Stimulated activated CD8-positive, alpha-beta memory T cell treated with anti-CD3 and anti-CD28 coated beads, Interleukin-12 subunit alpha, Interleukin-12 subunit beta, amount 100 ng/mL, for 24 hours (primary cell): Measurements from ENCODE around the gene SDHA.
"Not testable (repeated sequence)": the region's sequence is repeated elsewhere in the genome, so short reads cannot be mapped to it uniquely, and the experiment has no call there.

Experiments
- DNase-seq: peaks from one replicate; pipeline ENCODE4 v3.0.0-alpha.2; 2020; ENCODE audit errors: extremely low read depth

The SDHA gene

DNA sequence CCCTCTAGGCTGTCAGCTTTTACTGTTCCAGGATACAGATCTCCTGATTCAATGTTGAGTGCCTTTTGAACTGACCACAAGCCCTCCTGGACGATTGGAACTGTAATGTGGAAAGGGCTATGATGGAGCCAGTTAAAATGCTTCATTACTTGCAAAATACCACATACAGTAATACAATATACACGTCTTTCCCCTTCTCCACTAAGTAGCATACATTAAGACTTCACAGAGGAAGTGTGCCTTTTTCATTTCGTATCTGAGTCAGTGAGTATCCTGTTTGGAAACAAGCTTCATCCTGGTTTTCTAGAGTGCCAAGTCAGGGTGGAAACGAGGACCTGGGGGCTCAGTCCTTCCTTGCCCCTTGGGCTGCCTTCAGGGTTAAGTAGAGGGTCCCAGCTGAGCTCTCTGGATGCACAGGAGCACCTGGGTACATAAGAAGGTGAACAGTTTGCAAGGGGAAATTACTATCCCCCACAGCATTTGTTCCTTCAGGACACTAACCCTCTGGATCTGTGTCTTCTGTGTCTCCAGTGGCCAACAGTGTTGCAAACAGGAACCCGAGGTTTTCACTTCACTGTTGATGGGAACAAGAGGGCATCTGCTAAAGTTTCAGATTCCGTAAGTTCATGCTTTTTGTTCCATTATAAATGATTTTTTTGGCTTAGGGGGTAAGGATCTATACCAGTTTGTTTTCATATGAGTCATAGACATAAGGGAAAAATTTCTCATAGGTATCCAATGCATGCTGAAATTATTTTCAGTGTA lies 5.0 kb downstream of the SDHA start:
- DNase-seq: not testable (repeated sequence)

DNA sequence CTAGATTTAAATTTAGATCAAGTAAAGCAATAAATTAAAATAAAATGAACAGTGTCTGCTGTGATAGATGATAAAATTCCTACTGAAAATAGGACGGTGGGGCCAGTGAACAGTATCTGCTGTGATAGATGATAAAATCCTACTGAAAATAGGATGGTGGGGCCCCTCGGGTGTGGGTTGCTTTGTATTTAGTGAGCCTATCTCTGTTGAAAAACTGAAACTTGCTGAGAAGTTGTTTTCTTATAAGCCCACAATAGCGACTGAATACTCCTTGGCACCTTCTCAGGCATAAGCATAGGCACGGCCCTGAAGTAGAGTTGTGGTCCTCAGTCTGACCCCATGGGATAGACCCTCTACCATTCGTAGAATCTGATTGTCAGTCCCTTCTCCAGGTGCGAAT lies 5.7 kb downstream of the SDHA start:
- no peak for DNase-seq

DNA sequence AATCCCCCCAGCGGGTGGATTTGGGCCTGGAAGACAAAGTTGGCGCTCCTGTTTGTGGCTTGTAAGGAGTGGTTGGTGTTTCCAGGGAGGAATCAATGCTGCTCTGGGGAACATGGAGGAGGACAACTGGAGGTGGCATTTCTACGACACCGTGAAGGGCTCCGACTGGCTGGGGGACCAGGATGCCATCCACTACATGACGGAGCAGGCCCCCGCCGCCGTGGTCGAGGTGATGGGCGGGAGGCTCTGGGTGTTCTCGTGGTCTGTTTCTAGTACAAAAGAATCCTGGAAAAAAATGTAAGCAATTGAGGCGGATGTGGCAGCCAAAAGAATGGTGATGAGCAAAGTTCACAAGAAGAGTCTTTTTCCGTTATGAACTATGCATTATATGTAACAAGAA lies 7.2 kb downstream of the SDHA start:
- no peak for DNase-seq

DNA sequence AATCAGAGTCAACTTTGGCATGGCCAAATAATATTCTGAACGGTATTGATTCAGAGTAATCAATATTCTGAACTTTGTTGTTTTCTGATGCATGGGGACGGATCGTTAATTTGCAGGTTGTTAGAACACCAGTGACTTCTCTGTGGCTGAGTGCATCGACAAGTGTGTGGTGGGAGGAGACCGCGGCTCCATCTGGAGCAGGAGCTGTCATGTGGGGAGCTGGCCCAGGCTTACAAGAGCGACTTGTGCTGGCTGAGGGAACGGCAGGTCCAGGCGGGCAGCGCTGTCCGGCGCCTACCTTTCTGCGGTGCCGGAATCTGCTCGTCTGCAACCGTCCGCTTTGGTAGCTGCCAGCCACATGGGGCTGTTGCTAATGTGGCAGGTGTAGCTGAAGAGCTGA lies 9.3 kb downstream of the SDHA start:
- not testable (repeated sequence) for DNase-seq

DNA sequence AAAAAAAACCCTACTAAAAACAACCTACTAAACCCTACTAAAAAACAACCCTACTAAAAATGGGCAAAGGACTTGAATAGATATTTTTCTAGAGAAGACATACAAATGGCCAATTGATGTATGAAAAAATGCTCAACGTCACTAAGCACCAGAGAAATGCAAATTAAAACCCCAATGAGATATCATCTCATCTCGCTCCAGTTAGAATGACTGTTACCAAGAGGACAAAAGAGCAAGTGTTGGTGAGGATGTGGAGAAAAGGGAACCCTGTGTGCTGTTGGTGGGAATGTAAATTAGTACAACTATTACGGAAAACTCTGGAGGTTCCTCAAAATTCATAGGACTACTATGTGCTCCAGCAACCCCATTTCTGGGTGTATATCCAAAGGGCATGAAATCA lies 10.8 kb downstream of the SDHA start:
- no peak for DNase-seq

DNA sequence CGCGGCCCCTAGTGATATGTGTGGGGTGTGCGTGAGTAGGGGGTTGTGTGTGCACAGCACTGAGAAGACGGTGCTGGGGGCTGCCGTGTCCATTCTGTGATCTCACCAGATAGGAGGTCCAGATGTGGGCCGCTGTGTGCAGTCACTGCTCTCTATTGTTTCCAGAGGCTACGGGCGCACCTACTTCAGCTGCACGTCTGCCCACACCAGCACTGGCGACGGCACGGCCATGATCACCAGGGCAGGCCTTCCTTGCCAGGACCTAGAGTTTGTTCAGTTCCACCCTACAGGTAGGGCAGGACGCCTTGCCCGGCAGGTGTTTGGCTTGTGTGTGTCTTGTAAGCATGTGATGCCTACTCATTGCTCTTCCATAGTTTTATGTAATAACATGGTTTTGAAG lies 12.6 kb downstream of the SDHA start:
- DNase-seq: no peak

DNA sequence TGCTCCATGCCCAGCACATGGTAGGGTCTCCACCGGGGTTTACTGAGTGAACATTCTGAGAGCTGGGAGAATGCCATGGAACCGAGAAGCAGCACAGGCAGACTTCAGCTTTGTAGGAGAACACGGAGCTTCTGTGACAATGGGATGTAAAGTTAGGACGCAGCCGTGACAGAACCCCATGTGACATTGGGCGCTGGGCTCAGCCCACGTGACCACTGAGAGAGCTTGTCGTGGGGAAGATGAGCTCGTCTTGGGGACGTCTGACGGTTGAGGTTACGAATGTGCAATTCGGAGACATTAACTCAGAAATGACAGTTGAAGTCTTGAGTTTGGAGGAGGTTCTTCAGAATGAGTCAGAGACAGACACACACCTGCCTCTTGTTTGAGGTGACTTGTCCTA lies 13.5 kb downstream of the SDHA start:
- no peak for DNase-seq

DNA sequence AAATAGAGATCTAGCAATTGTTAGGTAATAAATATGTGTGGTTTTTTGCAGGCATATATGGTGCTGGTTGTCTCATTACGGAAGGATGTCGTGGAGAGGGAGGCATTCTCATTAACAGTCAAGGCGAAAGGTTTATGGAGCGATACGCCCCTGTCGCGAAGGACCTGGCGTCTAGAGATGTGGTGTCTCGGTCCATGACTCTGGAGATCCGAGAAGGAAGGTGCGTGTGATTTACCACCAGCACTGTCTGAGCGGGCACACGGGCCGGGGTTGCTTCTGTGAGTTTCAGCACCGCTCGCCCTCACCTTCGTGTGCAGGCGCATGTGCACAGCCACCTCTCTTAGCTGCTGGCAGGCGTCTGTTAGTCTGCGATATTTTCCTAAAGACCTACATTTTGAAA lies 15.3 kb downstream of the SDHA start:
- DNase-seq: not testable (repeated sequence)

DNA sequence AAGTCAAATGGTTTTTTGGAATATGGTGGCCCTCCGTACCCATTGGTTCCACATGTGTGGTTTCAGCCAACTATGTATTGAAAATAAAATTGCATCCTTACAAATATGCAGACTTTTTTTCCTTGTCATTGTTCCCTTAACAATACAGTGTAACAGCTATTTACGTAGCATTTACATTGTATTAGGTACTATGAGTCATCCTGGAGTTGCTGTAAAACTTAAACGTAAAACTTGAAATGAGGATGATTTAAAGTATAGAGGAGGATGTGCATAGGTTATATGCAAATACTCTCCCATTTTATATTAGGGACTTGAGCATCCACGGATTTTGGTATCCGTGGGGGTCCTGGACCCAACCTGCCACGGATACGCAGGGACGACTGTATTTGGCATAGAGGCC lies 16.3 kb downstream of the SDHA start:
- no peak for DNase-seq

DNA sequence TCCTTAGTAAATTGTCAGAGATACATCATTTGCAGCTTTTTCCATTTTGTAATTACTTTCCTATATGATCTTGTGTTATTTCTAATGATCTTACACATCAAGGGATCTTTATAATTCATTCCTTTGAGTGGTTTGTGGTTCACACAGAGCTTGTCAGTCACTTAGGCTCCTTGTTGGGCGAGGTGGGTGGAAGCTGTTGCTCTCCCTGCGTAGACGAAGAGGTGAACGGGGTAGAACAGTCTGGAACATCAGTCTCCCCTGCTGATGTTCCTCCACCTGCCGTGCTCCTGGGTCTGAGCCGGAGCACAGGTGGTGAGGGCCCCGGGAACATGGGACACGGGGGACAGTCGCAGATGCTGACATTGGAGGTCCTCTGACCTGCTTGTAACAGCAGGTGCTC lies 17.4 kb downstream of the SDHA start:
- DNase-seq: not testable (repeated sequence)

DNA sequence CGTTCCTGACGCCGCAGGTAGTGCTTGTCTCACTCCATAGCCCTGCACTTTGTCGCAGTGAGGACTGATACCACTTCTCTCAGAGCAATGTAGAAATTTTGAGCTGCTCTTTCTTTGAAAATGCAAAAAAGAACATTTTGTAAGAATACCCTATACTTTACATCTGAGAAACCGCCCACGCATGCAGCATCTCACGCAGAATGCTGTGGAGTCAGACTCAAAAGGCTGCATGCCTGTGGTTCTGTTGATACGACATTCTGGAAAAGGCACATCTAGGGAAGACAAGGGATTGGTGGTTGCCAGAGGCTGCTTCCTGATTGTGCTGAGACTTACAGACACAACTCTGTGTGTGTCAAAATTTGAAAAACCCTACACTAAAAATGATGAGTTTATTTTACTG lies 19.8 kb downstream of the SDHA start:
- not testable (repeated sequence) for DNase-seq

DNA sequence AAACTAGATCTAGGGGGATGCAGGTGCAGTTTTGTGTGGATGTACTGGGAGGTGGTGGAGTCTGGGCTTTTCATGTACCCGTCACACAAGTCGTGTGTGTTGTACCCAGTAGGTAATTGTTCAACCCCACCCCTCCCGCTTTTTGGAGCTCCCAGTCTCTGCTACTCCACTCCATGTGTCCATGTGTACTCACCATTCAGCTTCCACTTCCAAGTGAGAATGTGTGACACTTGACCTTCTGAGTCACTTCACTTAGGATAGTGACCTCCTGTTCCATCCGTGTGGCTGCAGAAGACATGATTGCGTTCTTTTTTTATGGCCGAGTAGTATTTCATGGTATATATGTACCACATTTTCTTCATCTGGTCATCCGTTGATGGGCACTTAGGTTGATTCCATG lies 22.4 kb downstream of the SDHA start:
- not testable (repeated sequence) for DNase-seq

DNA sequence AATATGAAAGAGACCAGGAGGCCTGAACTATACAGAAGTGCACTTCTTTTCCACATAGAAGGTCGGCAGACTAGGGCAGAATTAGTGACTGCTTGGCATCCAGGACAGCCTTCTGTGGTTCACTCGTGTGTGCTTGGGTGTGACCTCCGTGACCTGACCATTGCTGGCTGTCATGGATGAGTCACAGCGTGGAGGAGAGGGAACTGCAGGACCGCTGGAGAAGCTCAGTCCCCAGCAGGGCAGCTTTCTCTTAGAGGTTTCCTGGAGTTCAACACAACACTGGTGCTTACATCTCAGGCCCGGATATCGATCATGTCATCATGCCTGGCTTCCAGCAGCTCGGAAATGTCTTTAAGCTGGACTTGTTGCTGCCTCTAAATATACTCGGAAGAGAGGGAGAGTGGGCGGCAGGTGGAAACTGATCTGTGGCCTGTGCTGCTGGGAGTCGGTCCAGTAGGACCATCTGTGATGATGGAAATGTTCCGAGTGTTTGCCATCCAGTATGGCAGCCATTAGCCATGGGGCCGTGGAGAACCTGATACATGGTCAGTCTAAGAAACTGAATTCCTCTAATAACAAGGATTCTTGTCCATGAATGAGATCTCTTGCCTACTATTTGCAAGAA lies 23.0 kb downstream of the SDHA start:
- DNase-seq: not testable (repeated sequence)

DNA sequence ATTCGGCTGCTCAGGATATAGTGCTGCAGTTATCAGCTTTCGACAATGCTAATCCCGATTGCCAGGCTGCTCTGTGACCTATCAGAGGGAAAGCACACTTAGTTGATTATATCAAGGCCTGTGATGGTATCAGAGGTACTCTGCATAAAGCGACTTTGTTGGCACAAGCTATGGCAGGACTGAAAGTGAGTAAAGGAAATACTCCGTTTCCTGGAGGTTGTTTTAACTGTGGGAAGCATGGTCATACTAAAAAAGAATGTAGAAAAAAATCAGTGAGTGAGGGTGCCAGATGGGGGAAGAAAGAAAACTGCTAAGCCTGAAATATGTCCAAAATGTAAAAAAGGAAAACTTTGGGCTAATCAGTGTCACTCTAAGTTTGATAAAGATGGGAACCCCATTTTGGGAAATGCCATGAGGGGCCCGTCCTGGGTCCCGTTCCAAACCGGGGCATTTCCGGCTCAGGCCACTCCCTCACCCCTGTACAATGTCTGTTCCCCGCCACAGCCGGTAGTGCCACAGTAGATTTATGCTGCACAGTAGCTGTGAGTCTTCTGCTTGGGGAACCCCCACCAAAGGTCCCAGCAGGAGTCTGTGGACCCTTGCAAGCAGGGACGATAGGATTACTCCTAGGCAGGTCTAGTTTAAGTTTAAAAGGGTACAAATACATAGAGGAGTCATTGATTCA lies 25.7 kb downstream of the SDHA start:
- not testable (repeated sequence) for DNase-seq

DNA sequence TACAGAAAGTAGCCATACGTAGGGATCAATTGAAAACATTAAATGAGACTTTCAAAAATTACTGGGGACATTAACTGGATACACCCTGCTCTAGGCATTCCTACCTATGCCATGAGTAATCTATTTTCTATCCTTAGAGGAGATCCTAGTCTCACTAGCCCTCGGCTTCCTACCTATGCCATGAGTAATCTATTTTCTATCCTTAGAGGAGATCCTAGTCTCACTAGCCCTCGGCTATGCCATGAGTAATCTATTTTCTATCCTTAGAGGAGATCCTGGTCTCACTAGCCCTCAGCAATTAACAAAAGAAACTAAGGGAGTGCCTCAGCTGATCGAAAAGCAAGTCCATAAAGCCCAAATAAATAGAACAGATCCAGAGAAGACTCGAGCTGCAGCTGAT lies 27.6 kb downstream of the SDHA start:
- not testable (repeated sequence) for DNase-seq

DNA sequence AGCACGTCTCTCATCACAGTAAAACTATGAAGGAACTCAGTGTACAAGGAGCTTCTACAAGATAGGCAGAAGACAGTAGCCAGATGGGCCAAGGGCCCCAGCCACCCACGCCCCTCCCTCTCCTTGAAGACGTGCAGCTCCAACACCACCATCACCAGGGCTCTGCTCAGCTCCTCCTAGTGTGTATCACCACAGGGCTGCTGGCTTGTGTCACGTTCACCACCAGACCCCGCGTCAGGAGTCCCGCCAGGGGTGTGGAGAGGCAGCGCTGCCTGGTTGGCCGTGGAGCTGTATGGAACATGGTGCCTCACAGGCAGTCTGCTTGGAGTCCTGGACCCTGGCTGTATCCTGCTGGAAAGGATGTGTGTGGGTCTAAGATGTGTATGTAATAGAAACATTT lies 32.3 kb downstream of the SDHA start:
- DNase-seq: not testable (repeated sequence)

DNA sequence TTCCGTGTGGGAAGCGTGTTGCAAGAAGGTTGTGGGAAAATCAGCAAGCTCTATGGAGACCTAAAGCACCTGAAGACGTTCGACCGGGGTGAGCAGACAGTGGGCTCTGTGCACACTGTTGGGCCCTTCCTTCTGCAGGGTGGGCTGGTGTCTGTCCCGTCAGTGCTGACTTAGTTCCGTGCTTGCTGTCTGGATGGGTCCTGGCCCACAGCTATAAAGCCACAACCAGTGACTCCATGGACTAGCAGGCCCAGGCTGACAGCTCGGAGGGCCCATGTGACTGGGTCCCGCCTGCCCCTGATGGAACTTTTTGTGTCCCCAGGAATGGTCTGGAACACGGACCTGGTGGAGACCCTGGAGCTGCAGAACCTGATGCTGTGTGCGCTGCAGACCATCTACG lies 32.9 kb downstream of the SDHA start:
- not testable (repeated sequence) for DNase-seq

DNA sequence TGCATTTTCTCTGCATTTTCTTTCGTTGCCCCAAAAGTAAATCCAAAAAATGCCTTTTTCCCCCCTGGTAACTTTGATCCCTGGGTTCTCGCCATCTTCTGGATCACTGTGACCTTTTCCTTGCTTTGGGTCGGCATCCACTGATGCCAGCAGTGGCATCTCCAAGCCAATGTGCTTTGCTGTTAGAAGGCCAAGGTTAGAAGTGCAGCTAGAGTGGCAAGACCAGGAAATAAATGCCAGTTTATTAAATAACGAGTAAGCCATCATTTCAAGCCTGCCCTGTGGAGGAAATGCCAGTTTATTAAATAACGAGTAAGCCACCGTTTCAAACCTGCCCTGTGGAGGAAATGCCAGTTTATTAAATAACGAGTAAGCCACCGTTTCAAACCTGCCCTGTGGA lies 33.4 kb downstream of the SDHA start:
- not testable (repeated sequence) for DNase-seq

DNA sequence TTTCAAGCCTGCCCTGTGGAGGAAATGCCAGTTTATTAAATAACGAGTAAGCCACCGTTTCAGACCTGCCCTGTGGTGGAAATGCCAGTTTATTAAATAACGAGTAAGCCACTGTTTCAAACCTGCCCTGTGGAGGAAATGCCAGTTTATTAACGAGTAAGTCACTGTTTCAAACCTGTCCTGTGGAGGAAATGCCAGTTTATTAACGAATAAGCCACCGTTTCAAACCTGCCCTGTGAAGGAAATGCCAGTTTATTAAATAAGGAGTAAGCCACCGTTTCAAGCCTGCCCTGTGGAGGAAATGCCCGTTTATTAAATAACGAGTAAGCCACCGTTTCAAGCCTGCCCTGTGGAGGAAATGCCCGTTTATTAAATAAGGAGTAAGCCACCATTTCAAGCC lies 33.9 kb downstream of the SDHA start:
- DNase-seq: not testable (repeated sequence)

DNA sequence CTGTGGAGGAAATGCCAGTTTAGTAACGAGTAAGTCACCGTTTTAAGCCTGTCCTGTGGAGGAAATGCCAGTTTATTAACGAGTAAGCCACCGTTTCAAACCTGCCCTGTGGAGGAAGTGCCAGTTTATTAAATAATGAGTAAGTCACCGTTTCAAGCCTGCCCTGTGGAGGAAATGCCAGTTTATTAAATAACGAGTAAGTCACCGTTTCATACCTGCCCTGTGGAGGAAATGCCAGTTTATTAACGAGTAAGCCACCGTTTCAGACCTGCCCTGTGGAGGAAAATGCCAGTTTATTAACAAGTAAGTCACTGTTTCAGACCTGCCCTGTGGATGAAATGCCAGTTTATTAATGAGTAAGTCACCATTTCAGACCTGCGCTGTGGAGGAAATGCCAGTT lies 34.4 kb downstream of the SDHA start:
- DNase-seq: no peak

DNA sequence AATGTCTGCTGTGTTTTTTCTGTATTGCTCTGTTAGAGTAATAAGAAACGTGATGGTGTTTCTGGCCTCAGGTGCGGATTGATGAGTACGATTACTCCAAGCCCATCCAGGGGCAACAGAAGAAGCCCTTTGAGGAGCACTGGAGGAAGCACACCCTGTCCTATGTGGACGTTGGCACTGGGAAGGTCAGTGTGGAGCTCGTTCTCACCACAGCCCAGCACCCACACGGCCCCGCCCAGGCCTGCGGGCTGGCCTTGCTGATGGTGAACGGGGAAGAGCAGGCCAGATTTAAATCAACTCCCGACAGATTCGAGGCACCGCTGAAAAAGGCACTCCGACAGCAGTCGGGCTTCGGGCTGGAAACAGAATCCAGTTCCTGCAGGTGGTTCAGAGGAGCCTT lies 36.2 kb downstream of the SDHA start:
- DNase-seq: not testable (repeated sequence)

DNA sequence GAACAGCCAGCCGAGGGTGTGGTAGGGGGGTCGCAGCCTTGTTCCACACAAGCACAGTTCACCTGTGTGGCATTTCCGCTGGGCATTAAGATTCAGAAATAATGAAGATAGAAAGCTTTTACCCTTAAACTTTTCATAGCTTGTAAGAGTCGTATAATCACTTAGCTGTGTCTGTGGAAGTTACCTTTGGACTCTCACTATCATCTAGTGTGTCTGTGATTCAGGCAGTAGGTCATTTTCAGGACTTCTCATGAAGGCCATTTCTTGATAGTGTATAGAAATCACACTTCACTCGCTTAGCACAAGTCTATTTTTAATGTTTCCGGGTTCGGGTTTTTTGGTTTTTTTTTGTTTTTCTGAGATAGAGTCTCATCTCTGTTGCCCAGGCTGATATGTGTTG lies 37.0 kb downstream of the SDHA start:
- not testable (repeated sequence) for DNase-seq

DNA sequence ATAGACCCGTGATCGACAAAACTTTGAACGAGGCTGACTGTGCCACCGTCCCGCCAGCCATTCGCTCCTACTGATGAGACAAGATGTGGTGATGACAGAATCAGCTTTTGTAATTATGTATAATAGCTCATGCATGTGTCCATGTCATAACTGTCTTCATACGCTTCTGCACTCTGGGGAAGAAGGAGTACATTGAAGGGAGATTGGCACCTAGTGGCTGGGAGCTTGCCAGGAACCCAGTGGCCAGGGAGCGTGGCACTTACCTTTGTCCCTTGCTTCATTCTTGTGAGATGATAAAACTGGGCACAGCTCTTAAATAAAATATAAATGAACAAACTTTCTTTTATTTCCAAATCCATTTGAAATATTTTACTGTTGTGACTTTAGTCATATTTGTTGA lies 38.2 kb downstream of the SDHA start:
- not testable (repeated sequence) for DNase-seq
